Lower lobe of right lung (tissue), 2 donors: ENCODE measurements around the gene KLC3. TPM values are rescaled to one million over a fixed set of nuclear protein-coding genes. Genes with fewer than 3 reads are reported as not detected.

Source experiments
- ATAC-seq, 2 donors: fragments of 200-7000 bp; cut with Tn5 transposase; one replicate each; pipeline ENCODE4 v1.9.1; 2020 to 2022; ENCODE audit warnings: mild to moderate bottlenecking in 2 of 2, moderate library complexity in 2 of 2
- DNase-seq: peaks from one replicate; pipeline ENCODE4 v3.0.0-alpha.2; 2020
- H3K27ac ChIP-seq: fragments of 200-600 bp; one replicate; pipeline ENCODE4 v1.8.0; 2022
- H3K27me3 ChIP-seq: fragments of 200-600 bp; one replicate; pipeline ENCODE4 v1.8.0; 2022; ENCODE audit warnings: low read depth
- H3K36me3 ChIP-seq: fragments of 200-600 bp; one replicate; pipeline ENCODE4 v1.8.0; 2022; ENCODE audit warnings: mild to moderate bottlenecking
- H3K4me1 ChIP-seq: fragments of 200-600 bp; one replicate; pipeline ENCODE4 v1.8.0; 2022
- H3K4me3 ChIP-seq: fragments of 200-600 bp; one replicate; pipeline ENCODE4 v1.8.0; 2022; ENCODE audit warnings: mild to moderate bottlenecking
- H3K9me3 ChIP-seq: fragments of 200-600 bp; one replicate; pipeline ENCODE4 v1.8.0; 2022
- intact Hi-C: fragments of 100-400 bp; cut with DNase I; formaldehyde crosslinking; loops from one replicate; pipeline ENCODE4 v1.11.0; 2022
- total RNA-seq: library from RNA; stranded (reverse); fragmentation: NEBNext Ultra II Directional; extraction: Animal tissue kit (Norgen Biotek cat#: 25700); gene quantifications from one replicate; pipeline ENCODE4 v1.2.1, GENCODE V29; 2021
- TF ChIP-seq, protein P1 (sequence below): fragments of 200-600 bp; IDR thresholded peaks from one replicate; pipeline ENCODE4 v1.8.0; 2022; ENCODE audit warnings: antibody characterized with exemption, mild to moderate bottlenecking
- donor health status: DM: no; HTN: yes; CAD: no; lungs with severe emphysema.

KLC3 gene
- total RNA-seq, 1 donor from 2014 or later: 1.4 TPM

DNA sequence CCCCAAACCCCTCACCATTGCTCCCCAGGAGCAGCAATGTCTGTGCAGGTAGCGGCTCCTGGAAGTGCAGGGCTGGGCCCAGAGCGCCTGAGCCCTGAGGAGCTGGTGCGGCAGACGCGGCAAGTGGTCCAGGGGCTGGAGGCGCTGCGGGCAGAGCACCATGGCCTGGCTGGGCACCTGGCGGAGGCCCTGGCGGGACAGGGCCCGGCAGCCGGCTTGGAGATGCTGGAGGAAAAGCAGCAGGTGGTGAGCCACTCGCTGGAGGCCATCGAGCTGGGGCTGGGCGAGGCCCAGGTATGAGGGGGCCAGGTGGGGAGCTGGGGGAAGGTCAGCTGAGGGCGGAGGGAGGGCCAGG, 4.9 kb downstream of the KLC3 start:
- TF ChIP-seq, protein P1, sequence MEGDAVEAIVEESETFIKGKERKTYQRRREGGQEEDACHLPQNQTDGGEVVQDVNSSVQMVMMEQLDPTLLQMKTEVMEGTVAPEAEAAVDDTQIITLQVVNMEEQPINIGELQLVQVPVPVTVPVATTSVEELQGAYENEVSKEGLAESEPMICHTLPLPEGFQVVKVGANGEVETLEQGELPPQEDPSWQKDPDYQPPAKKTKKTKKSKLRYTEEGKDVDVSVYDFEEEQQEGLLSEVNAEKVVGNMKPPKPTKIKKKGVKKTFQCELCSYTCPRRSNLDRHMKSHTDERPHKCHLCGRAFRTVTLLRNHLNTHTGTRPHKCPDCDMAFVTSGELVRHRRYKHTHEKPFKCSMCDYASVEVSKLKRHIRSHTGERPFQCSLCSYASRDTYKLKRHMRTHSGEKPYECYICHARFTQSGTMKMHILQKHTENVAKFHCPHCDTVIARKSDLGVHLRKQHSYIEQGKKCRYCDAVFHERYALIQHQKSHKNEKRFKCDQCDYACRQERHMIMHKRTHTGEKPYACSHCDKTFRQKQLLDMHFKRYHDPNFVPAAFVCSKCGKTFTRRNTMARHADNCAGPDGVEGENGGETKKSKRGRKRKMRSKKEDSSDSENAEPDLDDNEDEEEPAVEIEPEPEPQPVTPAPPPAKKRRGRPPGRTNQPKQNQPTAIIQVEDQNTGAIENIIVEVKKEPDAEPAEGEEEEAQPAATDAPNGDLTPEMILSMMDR: no peak
- no peak for DNase-seq
- no peaks in the 10 kb centered on the region for H3K36me3 ChIP-seq
- intact Hi-C loops: no loop called here
- H3K9me3 ChIP-seq: no peaks in the 10 kb centered on the region
- H3K27ac ChIP-seq: no peak overlapping the region
- peaks cover 25% of the 10 kb centered on the region for H3K27me3 ChIP-seq
- no peak overlapping the region for H3K4me3 ChIP-seq
- H3K4me1 ChIP-seq: no peaks in the 10 kb centered on the region
- ATAC-seq: no peak

DNA sequence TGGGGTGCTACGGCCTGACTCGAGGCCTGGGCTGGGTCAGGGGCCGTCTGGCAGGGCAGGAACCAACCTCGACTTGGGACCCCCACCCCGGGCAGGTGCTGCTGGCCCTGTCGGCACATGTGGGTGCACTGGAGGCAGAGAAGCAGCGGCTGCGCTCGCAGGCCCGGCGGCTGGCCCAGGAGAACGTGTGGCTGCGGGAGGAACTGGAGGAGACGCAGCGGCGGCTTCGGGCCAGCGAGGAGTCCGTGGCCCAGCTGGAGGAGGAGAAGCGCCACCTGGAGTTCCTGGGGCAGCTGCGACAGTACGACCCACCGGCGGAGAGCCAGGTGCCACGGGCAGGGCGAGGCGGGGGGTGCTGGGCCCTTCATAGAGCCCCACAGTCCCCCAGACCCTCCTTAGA, 5.9 kb downstream of the KLC3 start:
- no peak overlapping the region for H3K27ac ChIP-seq
- H3K36me3 ChIP-seq: peaks cover 5% of the 10 kb centered on the region
- no peak overlapping the region for H3K4me3 ChIP-seq
- H3K9me3 ChIP-seq: no peaks in the 10 kb centered on the region
- intact Hi-C loops: no loop called here
- ATAC-seq (no peak), DNase-seq (no peak)
- TF ChIP-seq, protein P1: no peak
- peaks cover 20% of the 10 kb centered on the region for H3K27me3 ChIP-seq
- H3K4me1 ChIP-seq: no peaks in the 10 kb centered on the region

DNA sequence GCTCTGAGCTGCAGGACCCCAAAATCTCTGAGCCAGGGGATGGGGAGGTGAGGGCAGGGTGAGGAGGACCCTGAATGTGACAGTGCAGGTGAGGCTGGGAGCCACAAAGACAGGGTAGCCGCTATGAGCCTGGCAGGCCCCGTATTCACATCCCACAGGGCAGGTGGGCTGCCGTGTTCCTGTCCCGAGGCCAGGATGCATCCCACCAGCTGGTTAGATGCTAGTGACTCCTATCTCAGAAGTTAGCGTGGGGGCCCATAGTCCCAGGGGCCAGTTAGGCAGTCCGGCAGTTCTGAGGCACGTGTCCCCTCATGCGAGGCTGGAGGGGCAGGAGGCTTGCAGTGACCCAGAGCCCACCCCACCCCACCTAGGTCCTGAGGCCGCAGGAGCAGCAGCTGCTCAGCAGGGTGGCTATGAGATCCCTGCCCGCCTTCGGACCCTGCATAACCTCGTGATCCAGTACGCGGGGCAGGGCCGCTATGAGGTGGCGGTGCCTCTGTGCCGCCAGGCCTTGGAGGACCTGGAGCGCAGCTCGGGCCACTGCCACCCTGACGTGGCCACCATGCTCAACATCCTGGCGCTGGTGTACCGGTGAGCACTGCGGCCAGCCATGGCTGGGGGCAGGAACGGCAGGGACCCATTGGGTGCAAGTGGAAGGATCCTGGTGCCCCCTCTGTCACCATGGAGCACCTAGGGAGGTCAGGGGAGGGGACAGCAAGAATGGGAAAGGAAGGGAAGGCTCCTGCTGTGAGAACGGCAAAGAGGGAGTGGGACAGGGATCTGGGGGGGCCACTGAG, 7.2 kb downstream of the KLC3 start:
- H3K27ac ChIP-seq: no peak overlapping the region
- TF ChIP-seq, protein P1: no peak
- peaks cover 19% of the 10 kb centered on the region for H3K36me3 ChIP-seq
- no peak for DNase-seq
- H3K27me3 ChIP-seq: peaks cover 20% of the 10 kb centered on the region
- ATAC-seq: no peak
- H3K9me3 ChIP-seq: no peaks in the 10 kb centered on the region
- H3K4me3 ChIP-seq: no peak overlapping the region
- H3K4me1 ChIP-seq: no peaks in the 10 kb centered on the region
- intact Hi-C loops: no loop called here

DNA sequence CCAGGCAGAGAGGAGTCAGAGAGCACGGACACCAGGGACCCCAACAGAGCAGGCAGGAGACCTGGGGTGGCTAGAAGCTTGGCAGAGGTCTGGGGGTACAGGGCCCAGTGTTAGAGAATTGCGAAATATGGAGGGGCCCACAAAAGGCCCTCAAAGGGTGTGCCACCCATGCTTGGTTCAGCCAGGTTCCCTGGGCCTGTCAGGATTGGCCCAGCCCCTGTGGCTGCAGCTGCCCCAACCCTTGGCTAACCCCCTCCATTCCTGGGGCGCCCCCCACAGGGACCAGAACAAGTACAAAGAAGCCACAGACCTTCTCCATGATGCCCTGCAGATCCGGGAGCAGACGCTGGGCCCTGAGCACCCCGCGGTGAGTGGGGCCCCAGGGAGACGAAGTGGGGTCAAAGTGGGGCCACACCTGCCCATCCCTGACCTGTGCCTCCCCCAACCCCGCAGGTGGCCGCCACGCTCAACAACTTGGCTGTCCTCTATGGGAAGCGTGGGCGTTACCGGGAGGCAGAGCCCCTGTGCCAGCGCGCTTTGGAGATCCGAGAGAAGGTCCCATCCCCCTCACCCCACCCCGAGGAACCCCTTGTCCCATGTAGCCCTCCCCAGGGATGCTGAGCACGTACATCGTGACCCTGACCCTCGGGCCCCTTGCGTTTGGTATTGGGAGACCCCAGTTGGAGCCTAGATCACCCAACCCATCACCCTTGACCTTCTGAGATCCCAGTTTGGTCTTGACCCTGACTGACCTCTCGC, 8.0 kb downstream of the KLC3 start:
- ATAC-seq: no peak
- Histone ChIP-seq H3K27ac (no peak overlapping the region), H3K4me1 (no peaks in the 10 kb centered on the region), H3K9me3 (no peaks in the 10 kb centered on the region), H3K4me3 (no peak overlapping the region), H3K27me3 (peaks cover 20% of the 10 kb centered on the region), H3K36me3 (peaks cover 26% of the 10 kb centered on the region)
- no peak for DNase-seq
- TF ChIP-seq, protein P1: no peak
- intact Hi-C loops: no loop called here

DNA sequence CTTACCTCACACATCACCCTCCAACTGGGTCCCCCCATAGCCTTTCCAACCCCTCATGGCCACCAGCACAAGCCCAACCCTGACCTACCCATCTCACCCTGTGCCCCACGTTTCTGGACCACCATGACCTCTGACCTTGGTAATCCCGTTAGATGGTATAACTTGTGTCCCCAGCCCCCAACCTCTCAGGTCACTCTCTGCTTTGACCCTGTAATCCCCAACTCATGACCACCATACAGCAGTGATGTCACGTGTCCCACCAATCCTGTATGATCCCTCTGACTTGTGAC, 8.5 kb downstream of the KLC3 start:
- no peak for DNase-seq
- H3K36me3 ChIP-seq: peaks cover 32% of the 10 kb centered on the region
- H3K27ac ChIP-seq: no peak overlapping the region
- TF ChIP-seq, protein P1: no peak
- H3K9me3 ChIP-seq: no peaks in the 10 kb centered on the region
- intact Hi-C loops: no loop called here
- H3K27me3 ChIP-seq: peaks cover 20% of the 10 kb centered on the region
- H3K4me1 ChIP-seq: no peaks in the 10 kb centered on the region
- no peak for ATAC-seq
- no peak overlapping the region for H3K4me3 ChIP-seq
